ENCODE results near the gene MED29. TPM values are rescaled to one million over a fixed set of nuclear protein-coding genes. Genes with fewer than 3 reads are reported as not detected.

The MED29 gene
- total RNA-seq, 1 donor from 2014 or later = 37.8 TPM

GRCh38 chr19:39427707-39428106, 36.5 kb downstream of the MED29 start:
- no peak overlapping the region for H3K27ac ChIP-seq

GRCh38 chr19:39428283-39429112, 37.3 kb downstream of the MED29 start:
- Histone ChIP-seq H3K27me3 (no peaks in the 10 kb centered on the region), H3K36me3 (peaks cover 7 to 27% of the 10 kb centered on the region in 2 donors), H3K4me1 (peaks cover 29% of the 10 kb centered on the region), H3K27ac (peak overlapping the region; percentile 66), H3K9me3 (no peaks in the 10 kb centered on the region), H3K4me3 (peak overlapping the region in 1 of 2 donors; percentile 26)
- TF ChIP-seq, protein P1, sequence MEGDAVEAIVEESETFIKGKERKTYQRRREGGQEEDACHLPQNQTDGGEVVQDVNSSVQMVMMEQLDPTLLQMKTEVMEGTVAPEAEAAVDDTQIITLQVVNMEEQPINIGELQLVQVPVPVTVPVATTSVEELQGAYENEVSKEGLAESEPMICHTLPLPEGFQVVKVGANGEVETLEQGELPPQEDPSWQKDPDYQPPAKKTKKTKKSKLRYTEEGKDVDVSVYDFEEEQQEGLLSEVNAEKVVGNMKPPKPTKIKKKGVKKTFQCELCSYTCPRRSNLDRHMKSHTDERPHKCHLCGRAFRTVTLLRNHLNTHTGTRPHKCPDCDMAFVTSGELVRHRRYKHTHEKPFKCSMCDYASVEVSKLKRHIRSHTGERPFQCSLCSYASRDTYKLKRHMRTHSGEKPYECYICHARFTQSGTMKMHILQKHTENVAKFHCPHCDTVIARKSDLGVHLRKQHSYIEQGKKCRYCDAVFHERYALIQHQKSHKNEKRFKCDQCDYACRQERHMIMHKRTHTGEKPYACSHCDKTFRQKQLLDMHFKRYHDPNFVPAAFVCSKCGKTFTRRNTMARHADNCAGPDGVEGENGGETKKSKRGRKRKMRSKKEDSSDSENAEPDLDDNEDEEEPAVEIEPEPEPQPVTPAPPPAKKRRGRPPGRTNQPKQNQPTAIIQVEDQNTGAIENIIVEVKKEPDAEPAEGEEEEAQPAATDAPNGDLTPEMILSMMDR (IDR thresholded peaks at IDR 0.05) = no peak
- no peak for TF ChIP-seq POLR2A (IDR thresholded peaks at IDR 0.05)
- peak in 1 of 2 donors; percentile 58 for TF ChIP-seq POLR2AphosphoS5 (IDR thresholded peaks at IDR 0.05; ENCODE audit: insufficient read depth in 1 of 2, low read depth in 1 of 2)
- no peak for DNase-seq (ENCODE audit: extremely low spot score in 2 of 2)
- intact Hi-C loops (cut with DNase I) = no loop called here

More at GRCh38 chr19:39427707-39428106, 36.5 kb downstream of the MED29 start:
- Histone ChIP-seq H3K4me3 (no peak overlapping the region), H3K4me1 (peaks cover 21% of the 10 kb centered on the region), H3K27me3 (no peaks in the 10 kb centered on the region), H3K36me3 (peaks cover 2 to 19% of the 10 kb centered on the region in 2 donors), H3K9me3 (no peaks in the 10 kb centered on the region)
- TF ChIP-seq POLR2A (IDR thresholded peaks at IDR 0.05) (no peak), POLR2AphosphoS5 (IDR thresholded peaks at IDR 0.05; ENCODE audit: insufficient read depth in 1 of 2, low read depth in 1 of 2) (no peak)
- TF ChIP-seq, protein P1 (IDR thresholded peaks at IDR 0.05) = no peak
- intact Hi-C loops (cut with DNase I) = no loop called here
- no peak for DNase-seq (ENCODE audit: extremely low spot score in 2 of 2)

- intact Hi-C loops (cut with DNase I) = no loop called here
- DNase-seq (ENCODE audit: extremely low spot score in 2 of 2) = no peak
- Histone ChIP-seq H3K4me3 (no peak overlapping the region), H3K36me3 (peaks cover 7 to 40% of the 10 kb centered on the region in 2 donors), H3K4me1 (peaks cover 48% of the 10 kb centered on the region), H3K27ac (peak overlapping the region; percentile 79), H3K9me3 (no peaks in the 10 kb centered on the region), H3K27me3 (no peaks in the 10 kb centered on the region)
- TF ChIP-seq, protein P1 (IDR thresholded peaks at IDR 0.05) = no peak
- TF ChIP-seq POLR2AphosphoS5 (IDR thresholded peaks at IDR 0.05; ENCODE audit: insufficient read depth in 1 of 2, low read depth in 1 of 2) = peak; percentile 66 to 68
Observed at GRCh38 chr19:39430675-39431593, 39.8 kb downstream of the MED29 start.

DNA sequence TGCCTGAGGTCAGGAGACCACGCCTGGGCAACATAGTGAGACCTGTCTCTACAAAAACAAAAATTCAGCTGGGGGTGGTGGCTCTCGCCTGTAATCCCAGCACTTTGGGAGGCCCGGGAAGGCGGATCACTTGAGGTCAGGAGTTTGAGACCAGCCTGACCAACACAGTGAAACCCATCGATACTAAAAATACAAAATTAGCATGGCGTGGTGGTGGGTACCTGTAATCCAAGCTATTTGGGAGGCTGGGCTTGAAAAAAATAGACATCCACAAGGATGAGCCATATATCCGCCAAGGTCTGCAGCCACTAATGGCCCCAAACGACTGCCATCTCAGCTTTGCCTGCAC, 41.5 kb downstream of the MED29 start:
- no peak for DNase-seq (ENCODE audit: extremely low spot score in 2 of 2)
- Histone ChIP-seq H3K4me3 (no peak overlapping the region), H3K27me3 (no peaks in the 10 kb centered on the region), H3K4me1 (peaks cover 56% of the 10 kb centered on the region), H3K36me3 (peaks cover 7 to 40% of the 10 kb centered on the region in 2 donors), H3K27ac (no peak overlapping the region), H3K9me3 (no peaks in the 10 kb centered on the region)
- intact Hi-C loops (cut with DNase I) = no loop called here
- TF ChIP-seq, protein P1 (IDR thresholded peaks at IDR 0.05) = no peak
